ENCODE measurements around the gene FGF3.

FGF3 gene

GRCh38 chr11:69799097-69799496 lies 20.1 kb downstream of the FGF3 start:
- TF ChIP-seq GATA1 (IDR thresholded peaks at IDR 0.05; ENCODE audit: low read depth, low read length): no peak
- TF ChIP-seq POLR2A (IDR thresholded peaks at IDR 0.05; ENCODE audit: low read length): no peak
- DNase-seq: no peak

DNA sequence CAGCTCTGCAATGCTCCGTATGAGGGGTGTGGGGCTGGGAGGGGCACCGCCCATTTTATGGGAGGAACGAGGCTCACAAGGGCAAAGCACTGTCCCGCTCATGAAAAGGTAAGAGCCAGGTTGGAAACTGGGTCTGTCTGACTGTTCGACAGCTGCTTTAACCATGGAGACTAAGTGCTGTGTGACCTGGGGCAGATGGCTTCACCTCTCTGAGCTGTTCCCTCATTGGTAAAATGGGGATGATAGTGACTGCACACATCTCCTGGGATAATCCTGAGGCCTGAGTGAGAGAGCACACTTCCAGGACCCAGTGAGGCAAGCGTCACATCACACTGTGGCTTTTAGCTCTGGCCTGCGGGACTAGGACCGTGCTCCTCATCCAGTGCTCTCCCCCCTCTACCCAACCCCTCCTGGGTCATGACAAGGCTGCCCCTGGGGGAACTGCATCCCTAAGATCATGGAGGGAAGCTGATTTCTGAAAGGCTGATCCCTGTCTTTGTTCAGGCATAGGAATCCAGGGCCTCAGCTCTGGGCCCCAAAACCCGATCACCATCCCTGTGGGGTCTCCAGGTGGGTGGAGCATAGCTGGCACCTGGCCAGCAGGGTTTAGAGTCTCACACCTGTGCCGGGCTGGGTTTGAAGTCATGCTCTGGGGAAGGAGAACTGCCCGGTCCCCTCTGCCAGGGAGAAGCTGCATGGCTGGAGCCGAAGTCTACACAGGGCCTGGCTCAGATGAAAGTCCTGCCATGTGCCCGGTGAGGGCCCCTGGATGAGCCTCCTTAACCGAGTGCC lies 21.3 kb downstream of the FGF3 start:
- TF ChIP-seq POLR2A (IDR thresholded peaks at IDR 0.05; ENCODE audit: low read length) (no peak), GATA1 (IDR thresholded peaks at IDR 0.05; ENCODE audit: low read depth, low read length) (no peak)
- DNase-seq: no peak

- TF ChIP-seq POLR2A (IDR thresholded peaks at IDR 0.05; ENCODE audit: low read length) (no peak), GATA1 (IDR thresholded peaks at IDR 0.05; ENCODE audit: low read depth, low read length) (no peak)
- no peak for DNase-seq
These were observed 22.1 kb downstream of the FGF3 start for GRCh38 chr11:69797156-69797555.

- TF ChIP-seq POLR2A (IDR thresholded peaks at IDR 0.05; ENCODE audit: low read length) (no peak), GATA1 (IDR thresholded peaks at IDR 0.05; ENCODE audit: low read depth, low read length) (no peak)
- no peak for DNase-seq
These were observed 23.2 kb downstream of the FGF3 start for GRCh38 chr11:69796063-69796462.

DNA sequence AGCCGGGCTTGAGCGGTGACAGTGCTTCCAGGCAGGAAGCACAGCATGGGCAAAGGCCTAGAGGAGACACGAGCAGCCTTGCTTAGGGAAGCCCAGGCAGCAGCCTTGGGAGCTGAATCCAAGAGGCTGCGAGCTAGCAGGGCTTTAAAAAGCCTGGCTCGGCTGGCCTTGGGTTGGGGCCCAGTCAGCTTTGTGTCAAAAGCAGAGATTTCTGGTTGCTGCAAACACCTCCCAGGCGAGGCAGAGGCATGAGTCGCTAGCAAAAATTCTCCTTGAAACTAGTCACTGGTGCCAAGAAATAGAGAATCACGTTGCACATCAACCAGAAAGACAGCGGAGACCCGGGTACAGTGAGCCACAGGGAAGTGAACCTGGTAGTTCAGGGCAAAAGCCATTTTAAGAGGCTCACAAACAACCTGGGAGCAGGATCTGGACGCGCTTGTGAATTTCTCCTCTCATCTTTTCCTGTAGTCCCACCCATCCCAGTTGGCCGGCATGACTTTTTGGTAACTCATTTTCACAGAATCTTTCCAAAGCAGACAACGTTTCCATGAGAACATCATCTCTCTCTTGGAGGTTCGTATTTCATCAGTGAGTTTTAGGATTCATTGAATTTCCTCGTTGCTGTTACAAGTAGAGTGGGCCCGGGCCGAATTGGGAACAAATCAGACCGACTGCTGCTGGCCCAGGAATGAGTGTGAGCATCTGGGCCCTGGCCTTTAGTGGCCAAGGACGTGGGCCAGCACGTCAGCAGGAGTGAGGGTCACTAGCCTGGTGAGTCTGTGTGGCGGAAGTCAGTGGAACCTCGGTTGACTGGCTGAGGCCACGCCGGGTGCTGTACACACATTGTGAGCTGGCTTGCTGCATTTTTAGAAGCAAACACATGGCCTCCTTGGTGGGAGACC lies 27.7 kb downstream of the FGF3 start:
- no peak for DNase-seq
- no peak for TF ChIP-seq GATA1 (IDR thresholded peaks at IDR 0.05; ENCODE audit: low read depth, low read length)

GRCh38 chr11:69788956-69789355 lies 30.3 kb downstream of the FGF3 start:
- no peak for DNase-seq
- TF ChIP-seq POLR2A (IDR thresholded peaks at IDR 0.05; ENCODE audit: low read length) (no peak), GATA1 (IDR thresholded peaks at IDR 0.05; ENCODE audit: low read depth, low read length) (no peak)

- TF ChIP-seq POLR2A (IDR thresholded peaks at IDR 0.05; ENCODE audit: low read length) (no peak), GATA1 (IDR thresholded peaks at IDR 0.05; ENCODE audit: low read depth, low read length) (no peak)
- DNase-seq: no peak
These were observed 31.3 kb downstream of the FGF3 start for GRCh38 chr11:69787906-69788305.

GRCh38 chr11:69787457-69787856 lies 31.8 kb downstream of the FGF3 start:
- no peak for TF ChIP-seq POLR2A (IDR thresholded peaks at IDR 0.05; ENCODE audit: low read length)
- no peak for TF ChIP-seq GATA1 (IDR thresholded peaks at IDR 0.05; ENCODE audit: low read depth, low read length)
- no peak for DNase-seq

- TF ChIP-seq POLR2A (IDR thresholded peaks at IDR 0.05; ENCODE audit: low read length) (no peak), GATA1 (IDR thresholded peaks at IDR 0.05; ENCODE audit: low read depth, low read length) (no peak)
- DNase-seq: no peak
These were observed 38.0 kb downstream of the FGF3 start for GRCh38 chr11:69781241-69781640.

GRCh38 chr11:69778373-69778772 lies 40.8 kb downstream of the FGF3 start:
- no peak for DNase-seq
- TF ChIP-seq POLR2A (IDR thresholded peaks at IDR 0.05; ENCODE audit: low read length) (no peak), GATA1 (IDR thresholded peaks at IDR 0.05; ENCODE audit: low read depth, low read length) (no peak)

GRCh38 chr11:69775163-69775755 lies 44.0 kb downstream of the FGF3 start, which contains the start of gene FGF4:
Gene FGF4 (minus strand): TSS chr11:69775341. CDS start chr11:69775084, 257 bp downstream.
- no peak for DNase-seq
- TF ChIP-seq GATA1 (IDR thresholded peaks at IDR 0.05; ENCODE audit: low read depth, low read length) (no peak), POLR2A (IDR thresholded peaks at IDR 0.05; ENCODE audit: low read length) (no peak)

DNA sequence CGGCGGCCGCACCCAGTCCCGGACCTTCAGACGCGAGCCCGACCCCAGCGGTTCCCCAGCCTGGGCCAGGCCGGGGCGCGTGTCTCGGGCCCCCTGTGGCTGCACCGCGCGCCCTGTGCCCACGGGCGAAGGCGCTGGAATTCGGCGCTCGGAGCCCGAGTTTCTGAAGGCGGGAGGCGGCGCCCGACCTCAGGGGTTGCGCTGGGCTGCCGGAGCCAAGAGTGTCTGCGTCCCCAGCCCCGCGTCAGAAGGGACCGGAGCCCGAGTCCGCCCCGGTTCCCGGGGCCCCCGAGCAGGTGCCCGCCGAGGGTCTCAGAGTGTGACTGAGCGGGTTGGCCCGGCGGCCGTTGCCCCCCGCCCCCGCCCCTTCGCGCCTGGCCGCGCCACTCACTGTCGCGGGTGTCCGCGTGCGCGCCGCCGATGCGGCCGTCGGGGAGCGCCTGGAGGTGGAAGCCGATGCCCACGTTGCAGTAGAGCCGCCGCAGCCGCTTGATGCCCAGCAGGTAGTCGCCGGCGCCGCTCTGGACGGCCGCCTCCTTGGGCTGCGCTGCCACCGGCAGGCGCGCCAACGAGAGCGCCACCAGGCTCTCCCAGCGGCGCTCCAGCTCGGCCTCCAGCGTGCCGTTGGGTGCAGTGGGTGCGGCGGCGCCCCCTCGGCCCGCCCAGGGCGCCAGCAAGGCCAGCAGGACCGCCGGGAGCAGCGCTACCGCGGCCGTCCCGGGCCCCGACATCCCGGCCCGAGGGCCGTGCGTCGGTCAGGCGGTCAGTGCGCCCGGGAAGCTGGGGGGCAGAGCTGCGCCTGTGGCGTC lies 44.7 kb downstream of the FGF3 start:
- no peak for TF ChIP-seq GATA1 (IDR thresholded peaks at IDR 0.05; ENCODE audit: low read depth, low read length)
- TF ChIP-seq POLR2A (IDR thresholded peaks at IDR 0.05; ENCODE audit: low read length): no peak
- DNase-seq: no peak

DNA sequence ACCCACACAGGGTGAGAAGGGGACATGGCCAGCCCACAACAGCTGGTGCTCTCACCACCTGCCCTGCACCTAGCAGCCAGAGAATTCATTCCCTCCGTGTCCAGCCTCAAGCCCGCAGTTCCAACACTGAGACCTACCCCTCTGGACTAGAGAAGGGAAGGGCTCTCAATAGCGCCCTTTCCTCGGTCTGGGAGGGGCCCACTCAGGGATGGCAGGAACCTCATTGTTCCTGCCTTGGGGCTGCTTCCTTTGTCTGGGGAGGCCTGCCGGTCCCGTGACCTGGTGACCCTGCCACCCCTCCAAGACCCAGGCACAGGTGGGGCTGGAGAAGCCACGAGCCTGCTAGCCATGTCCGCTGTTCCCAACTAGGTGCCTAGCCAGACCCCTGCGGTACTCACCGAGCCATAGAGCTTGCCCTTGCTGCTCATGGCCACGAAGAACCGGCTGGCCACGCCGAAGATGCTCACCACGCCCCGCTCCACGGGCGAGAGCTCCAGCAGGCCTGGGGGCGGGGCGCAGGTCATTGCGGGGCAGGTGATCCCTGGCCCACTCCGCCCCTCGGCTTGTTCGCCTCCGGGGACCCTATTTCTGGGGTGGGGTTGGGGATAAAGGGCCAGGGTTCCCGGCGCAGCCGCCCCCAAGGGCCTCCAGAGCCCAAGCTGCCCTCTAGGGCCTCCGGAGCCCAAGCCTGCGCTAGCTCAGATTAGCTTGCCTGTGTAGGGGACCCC lies 45.4 kb downstream of the FGF3 start:
- TF ChIP-seq GATA1 (IDR thresholded peaks at IDR 0.05; ENCODE audit: low read depth, low read length): no peak
- no peak for TF ChIP-seq POLR2A (IDR thresholded peaks at IDR 0.05; ENCODE audit: low read length)
- DNase-seq: no peak

Measured in erythroblast (primary cell).